HEK293 (cell line): ENCODE data around the gene KCTD14.

ENCODE experiments used
- CTCF ChIA-PET: fragments of 350-600 bp; formaldehyde crosslinking; extraction: SDS; loops from one replicate; lab custom pipeline; 2021; ENCODE audit warnings: antibody characterized with exemption; lab: Yijun Ruan, JAX
- POLR2A ChIA-PET: fragments of 300-600 bp; formaldehyde crosslinking; extraction: SDS; loops from one replicate; lab custom pipeline; 2020; ENCODE audit warnings: antibody characterized with exemption, inconsistent platforms; lab: Yijun Ruan, JAX
- H3K27ac ChIP-seq: fragments of 200-500 bp; sonication (Bioruptor generic); 2 replicates; pipeline ENCODE4 v1.5.1; 2014; ENCODE audit warnings: low read depth, low read length, control low read depth, inconsistent platforms; ENCODE audit errors: extremely low read depth
- H3K36me3 ChIP-seq, 2 experiments: fragments of 200-500 bp in 1 of 2; sonication (Bioruptor generic) in 1 of 2; 1 replicate in 1 of 2; 2 replicates in 1 of 2; pipeline ENCODE4 v1.5.1; 2014 to 2017; ENCODE audit warnings: inconsistent platforms in 2 of 2, low read length in 2 of 2; ENCODE audit not compliant: control insufficient read depth in 2 of 2, insufficient read depth in 1 of 2
- H3K4me1 ChIP-seq: fragments of 200-500 bp; sonication (Bioruptor generic); 2 replicates; pipeline ENCODE4 v1.5.1; 2014; ENCODE audit warnings: mild to moderate bottlenecking, low read length, inconsistent platforms; ENCODE audit not compliant: control insufficient read depth, insufficient read depth
- H3K4me3 ChIP-seq: 2 replicates; pipeline ENCODE4 v1.5.1; 2011; ENCODE audit warnings: low read depth, mild to moderate bottlenecking, control low read depth, low read length, moderate library complexity
- H3K9me3 ChIP-seq: fragments of 200-500 bp; sonication (Bioruptor generic); 2 replicates; pipeline ENCODE4 v1.5.1; 2014; ENCODE audit warnings: low read depth, low read length, inconsistent platforms; ENCODE audit not compliant: control insufficient read depth, insufficient read depth
- FEZF1 ChIP-seq: fragments of 450-650 bp; formaldehyde crosslinking; IDR thresholded peaks from 2 replicates; pipeline ENCODE4 v1.5.1; 2016; ENCODE audit warnings: missing biosample characterization, missing genetic modification characterization
- GLI4 ChIP-seq: fragments of 450-650 bp; formaldehyde crosslinking; IDR thresholded peaks from 2 replicates; pipeline ENCODE4 v1.5.1; 2016; ENCODE audit warnings: missing biosample characterization, missing genetic modification characterization
- PRDM1 ChIP-seq: fragments of 450-650 bp; formaldehyde crosslinking; IDR thresholded peaks from 2 replicates; pipeline ENCODE4; 2016; ENCODE audit warnings: missing biosample characterization, missing genetic modification characterization
- PRDM10 ChIP-seq: fragments of 450-650 bp; formaldehyde crosslinking; IDR thresholded peaks from 2 replicates; pipeline ENCODE4 v1.5.1; 2016; ENCODE audit warnings: missing biosample characterization, missing genetic modification characterization
- SETDB1 ChIP-seq: IDR thresholded peaks from one replicate; pipeline ENCODE4 v1.6.1; 2017; ENCODE audit warnings: mild to moderate bottlenecking, low read length, moderate library complexity, mixed read lengths; ENCODE audit not compliant: insufficient read length
- SP7 ChIP-seq: fragments of 450-650 bp; formaldehyde crosslinking; IDR thresholded peaks from 2 replicates; pipeline ENCODE4 v1.5.1; 2016; ENCODE audit warnings: missing biosample characterization, missing genetic modification characterization
- ZNF211 ChIP-seq: fragments of 450-650 bp; formaldehyde crosslinking; IDR thresholded peaks from 2 replicates; pipeline ENCODE4 v1.5.1; 2016; ENCODE audit warnings: low read depth, missing biosample characterization, missing genetic modification characterization
- ZNF335 ChIP-seq: fragments of 450-650 bp; formaldehyde crosslinking; conservative IDR thresholded peaks from 2 replicates; pipeline ENCODE4 v1.5.1; 2016; ENCODE audit warnings: missing biosample characterization, missing genetic modification characterization
- ZNF510 ChIP-seq: fragments of 450-650 bp; formaldehyde crosslinking; IDR thresholded peaks from 2 replicates; pipeline ENCODE4 v1.5.1; 2018; ENCODE audit warnings: mild to moderate bottlenecking, missing genetic modification characterization, missing biosample characterization; ENCODE audit not compliant: insufficient replicate concordance
- ZNF513 ChIP-seq: fragments of 450-650 bp; IDR thresholded peaks from 2 replicates; pipeline ENCODE4 v1.5.1; 2018; ENCODE audit warnings: missing biosample characterization, missing genetic modification characterization
- ZNF580 ChIP-seq: fragments of 450-650 bp; formaldehyde crosslinking; IDR thresholded peaks from 2 replicates; pipeline ENCODE4 v1.5.1; 2016; ENCODE audit warnings: missing biosample characterization, missing genetic modification characterization
- ZNF621 ChIP-seq: fragments of 450-650 bp; formaldehyde crosslinking; IDR thresholded peaks from 2 replicates; pipeline ENCODE4 v1.5.1; 2017; ENCODE audit warnings: missing biosample characterization, missing genetic modification characterization
- ZNF654 ChIP-seq: fragments of 450-650 bp; formaldehyde crosslinking; IDR thresholded peaks from 2 replicates; pipeline ENCODE4 v1.5.1; 2016; ENCODE audit warnings: low read depth, missing biosample characterization, missing genetic modification characterization
- ZNF658 ChIP-seq: fragments of 450-650 bp; formaldehyde crosslinking; IDR thresholded peaks from 2 replicates; pipeline ENCODE4; 2016; ENCODE audit warnings: missing biosample characterization, missing genetic modification characterization
- ZXDB ChIP-seq: fragments of 450-650 bp; formaldehyde crosslinking; IDR thresholded peaks from 2 replicates; pipeline ENCODE4 v1.5.1; 2016; ENCODE audit warnings: missing biosample characterization, missing genetic modification characterization
- TF ChIP-seq, protein P1 (sequence below): fragments of 450-650 bp; formaldehyde crosslinking; IDR thresholded peaks from 2 replicates; pipeline ENCODE4 v1.5.1; 2016; ENCODE audit warnings: missing biosample characterization, missing genetic modification characterization
- TF ChIP-seq, protein P2 (sequence below): fragments of 450-650 bp; formaldehyde crosslinking; IDR thresholded peaks from 2 replicates; pipeline ENCODE4 v1.5.1; 2016; ENCODE audit warnings: missing biosample characterization, missing genetic modification characterization

Gene KCTD14

GRCh38 chr11:78054971-78055370 lies 31.9 kb upstream of the KCTD14 start:
- H3K9me3 ChIP-seq: no peaks in the 10 kb centered on the region
- no peak overlapping the region for H3K4me3 ChIP-seq
- no peaks in the 10 kb centered on the region for H3K36me3 ChIP-seq
- CTCF ChIA-PET: interaction anchor here (1.0 to 2.8 kb wide), 2 partner anchors 8 to 10 kb away, joined by 4 to 12 read pairs; no protein-coding TSS in a partner anchor
- TF ChIP-seq, protein P1, sequence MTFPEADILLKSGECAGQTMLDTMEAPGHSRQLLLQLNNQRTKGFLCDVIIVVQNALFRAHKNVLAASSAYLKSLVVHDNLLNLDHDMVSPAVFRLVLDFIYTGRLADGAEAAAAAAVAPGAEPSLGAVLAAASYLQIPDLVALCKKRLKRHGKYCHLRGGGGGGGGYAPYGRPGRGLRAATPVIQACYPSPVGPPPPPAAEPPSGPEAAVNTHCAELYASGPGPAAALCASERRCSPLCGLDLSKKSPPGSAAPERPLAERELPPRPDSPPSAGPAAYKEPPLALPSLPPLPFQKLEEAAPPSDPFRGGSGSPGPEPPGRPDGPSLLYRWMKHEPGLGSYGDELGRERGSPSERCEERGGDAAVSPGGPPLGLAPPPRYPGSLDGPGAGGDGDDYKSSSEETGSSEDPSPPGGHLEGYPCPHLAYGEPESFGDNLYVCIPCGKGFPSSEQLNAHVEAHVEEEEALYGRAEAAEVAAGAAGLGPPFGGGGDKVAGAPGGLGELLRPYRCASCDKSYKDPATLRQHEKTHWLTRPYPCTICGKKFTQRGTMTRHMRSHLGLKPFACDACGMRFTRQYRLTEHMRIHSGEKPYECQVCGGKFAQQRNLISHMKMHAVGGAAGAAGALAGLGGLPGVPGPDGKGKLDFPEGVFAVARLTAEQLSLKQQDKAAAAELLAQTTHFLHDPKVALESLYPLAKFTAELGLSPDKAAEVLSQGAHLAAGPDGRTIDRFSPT (tag by site-specific recombination): no peak
- no peak for TF ChIP-seq PRDM1 (tag by site-specific recombination)
- no peak for TF ChIP-seq SETDB1
- no peak for TF ChIP-seq ZXDB (tag by site-specific recombination)
- no peak for TF ChIP-seq SP7 (tag by site-specific recombination)
- no peak for TF ChIP-seq ZNF510 (tag by site-specific recombination)
- no peak for TF ChIP-seq ZNF580 (tag by site-specific recombination)
- no peak for TF ChIP-seq GLI4 (tag by site-specific recombination)
- no peak for TF ChIP-seq ZNF211 (tag by site-specific recombination)
- no peak for TF ChIP-seq ZNF658
- no peak for TF ChIP-seq ZNF513
- POLR2A ChIA-PET: no interaction called here
- no peak overlapping the region for H3K27ac ChIP-seq
- no peaks in the 10 kb centered on the region for H3K4me1 ChIP-seq

- CTCF ChIA-PET: interaction anchor here (0.6 to 0.9 kb wide), 2 partner anchors 8 to 232 kb away, joined by 3 read pairs; no protein-coding TSS in a partner anchor
- H3K27ac ChIP-seq: no peak overlapping the region
Measured at GRCh38 chr11:78050964-78051831, 28.1 kb upstream of the KCTD14 start.

DNA sequence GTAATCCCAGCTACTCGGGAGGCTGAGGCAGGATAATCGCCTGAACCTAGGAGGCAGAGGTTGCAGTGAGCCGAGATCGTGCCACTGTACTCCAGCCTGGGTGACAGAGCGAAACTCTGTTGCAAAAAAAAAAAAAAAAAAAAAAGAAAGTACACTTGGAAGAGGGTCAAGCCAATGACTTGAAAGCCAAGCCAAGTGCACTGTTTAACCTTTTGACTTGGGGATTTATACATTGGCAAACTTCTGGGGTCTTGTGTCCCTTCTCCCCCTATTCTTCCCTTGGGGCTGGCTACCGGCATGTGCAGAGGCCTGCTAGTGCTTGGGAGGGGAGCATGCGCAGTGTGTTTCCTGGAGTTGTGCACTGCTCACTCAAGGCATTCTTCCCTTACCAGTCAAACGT lies 26.3 kb upstream of the KCTD14 start:
- TF ChIP-seq PRDM10 (tag by site-specific recombination) (peak; percentile 76), FEZF1 (no peak)
- CTCF ChIA-PET: no interaction called here
- no peaks in the 10 kb centered on the region for H3K4me1 ChIP-seq
- H3K36me3 ChIP-seq: no peaks in the 10 kb centered on the region
- no peaks in the 10 kb centered on the region for H3K9me3 ChIP-seq
- H3K4me3 ChIP-seq: no peak overlapping the region
- H3K27ac ChIP-seq: no peak overlapping the region
- POLR2A ChIA-PET: no interaction called here

More at GRCh38 chr11:78050964-78051831, 28.1 kb upstream of the KCTD14 start:
- no peak overlapping the region for H3K4me3 ChIP-seq
- no peaks in the 10 kb centered on the region for H3K9me3 ChIP-seq
- no peaks in the 10 kb centered on the region for H3K4me1 ChIP-seq
- H3K36me3 ChIP-seq: no peaks in the 10 kb centered on the region
- TF ChIP-seq, protein P2, sequence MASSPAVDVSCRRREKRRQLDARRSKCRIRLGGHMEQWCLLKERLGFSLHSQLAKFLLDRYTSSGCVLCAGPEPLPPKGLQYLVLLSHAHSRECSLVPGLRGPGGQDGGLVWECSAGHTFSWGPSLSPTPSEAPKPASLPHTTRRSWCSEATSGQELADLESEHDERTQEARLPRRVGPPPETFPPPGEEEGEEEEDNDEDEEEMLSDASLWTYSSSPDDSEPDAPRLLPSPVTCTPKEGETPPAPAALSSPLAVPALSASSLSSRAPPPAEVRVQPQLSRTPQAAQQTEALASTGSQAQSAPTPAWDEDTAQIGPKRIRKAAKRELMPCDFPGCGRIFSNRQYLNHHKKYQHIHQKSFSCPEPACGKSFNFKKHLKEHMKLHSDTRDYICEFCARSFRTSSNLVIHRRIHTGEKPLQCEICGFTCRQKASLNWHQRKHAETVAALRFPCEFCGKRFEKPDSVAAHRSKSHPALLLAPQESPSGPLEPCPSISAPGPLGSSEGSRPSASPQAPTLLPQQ: peak; percentile 68; the same call in 1 of the 2 replicates
- TF ChIP-seq ZNF654 (no peak), ZNF335 (tag by site-specific recombination) (peak; percentile 28; the same call in 1 of the 2 replicates), ZNF621 (no peak)
- TF ChIP-seq, all 188 proteins: peak for 2
- POLR2A ChIA-PET: interaction anchor here (0.6 kb wide), 1 partner anchor 88 kb away, joined by 5 read pairs; the partner anchor contains the start of gene ALG8
